ENCODE results near the gene IL25. TPM values are rescaled to one million over a fixed set of nuclear protein-coding genes. Genes with fewer than 3 reads are reported as not detected.

Gene IL25
- total and polyA plus RNA-seq, 9 donors, result not detected

- intact Hi-C loops (cut with DNase I), result no loop called here
- TF ChIP-seq POLR2A (IDR thresholded peaks at IDR 0.05) (no peak), CTCF (IDR thresholded peaks at IDR 0.05) (no peak), EP300 (IDR thresholded peaks at IDR 0.05) (no peak)
- peaks cover 4% of the 10 kb centered on the region for H3K4me1 ChIP-seq (ENCODE audit: insufficient read depth)
- WGBS, 3 donors, result 84 to 91% (median 88%) methylated on average over 6 of the region's 6 CpGs
- DNase-seq, result no peak
- H3K9me3 ChIP-seq, result no peaks in the 10 kb centered on the region
- H3K4me3 ChIP-seq, result no peak overlapping the region
- no peak overlapping the region for H3K27ac ChIP-seq
- H3K27me3 ChIP-seq, result no peaks in the 10 kb centered on the region
- H3K36me3 ChIP-seq, result no peaks in the 10 kb centered on the region
Measured at GRCh38 chr14:23348297-23348655, 24.3 kb upstream of the IL25 start.

- Histone ChIP-seq H3K4me1 (ENCODE audit: insufficient read depth) (peaks cover 4% of the 10 kb centered on the region), H3K27ac (no peak overlapping the region), H3K9me3 (no peaks in the 10 kb centered on the region), H3K27me3 (no peaks in the 10 kb centered on the region), H3K4me3 (no peak overlapping the region), H3K36me3 (no peaks in the 10 kb centered on the region)
- intact Hi-C loops (cut with DNase I), result no loop called here
- no peak for DNase-seq
- 78 to 82% (median 80%) methylated on average over 8 of the region's 8 CpGs for whole genome bisulfite sequencing, 3 donors
- no peak for TF ChIP-seq POLR2A (IDR thresholded peaks at IDR 0.05)
- no peak for TF ChIP-seq CTCF (IDR thresholded peaks at IDR 0.05)
- no peak for TF ChIP-seq EP300 (IDR thresholded peaks at IDR 0.05)
Measured at GRCh38 chr14:23349156-23349845, 23.3 kb upstream of the IL25 start.

- Histone ChIP-seq H3K4me3 (peak overlapping the region; percentile 69), H3K27me3 (no peaks in the 10 kb centered on the region), H3K36me3 (no peaks in the 10 kb centered on the region), H3K9me3 (no peaks in the 10 kb centered on the region), H3K4me1 (ENCODE audit: insufficient read depth) (peaks cover 4% of the 10 kb centered on the region), H3K27ac (no peak overlapping the region)
- intact Hi-C loops (cut with DNase I), result no loop called here
- WGBS, 3 donors, result 10 to 14% (median 11%) methylated on average over 39 to 61 of the region's 61 CpGs
- TF ChIP-seq POLR2A (IDR thresholded peaks at IDR 0.05) (no peak), EP300 (IDR thresholded peaks at IDR 0.05) (no peak), CTCF (IDR thresholded peaks at IDR 0.05) (no peak)
- peak in 3 of 5 donors; percentile 44 to 51 (median 47) for DNase-seq
Measured at GRCh38 chr14:23351681-23352505, 20.7 kb upstream of the IL25 start.

- DNase-seq, result peak; percentile 84 to 90 (median 89)
- TF ChIP-seq POLR2A (IDR thresholded peaks at IDR 0.05) (peak; percentile 75), CTCF (IDR thresholded peaks at IDR 0.05) (no peak)
- 0 to 1% (median 1%) methylated on average over 38 to 42 of the region's 42 CpGs for WGBS, 3 donors
- Histone ChIP-seq H3K27me3 (no peaks in the 10 kb centered on the region), H3K4me1 (ENCODE audit: insufficient read depth) (peaks cover 4% of the 10 kb centered on the region), H3K9me3 (no peaks in the 10 kb centered on the region), H3K36me3 (no peaks in the 10 kb centered on the region), H3K4me3 (peak within 1 kb of the TSS; percentile 69), H3K27ac (peak within 1 kb of the TSS in 1 of 2 donors; percentile 58)
- intact Hi-C loops (cut with DNase I), result no loop called here
Measured at GRCh38 chr14:23352506-23353432, 19.8 kb upstream of the IL25 start, which contains the start of gene SLC22A17. Gene SLC22A17 (minus strand): TSS chr14:23352887.

All from ovary (tissue), 9 donors.